ENCODE measurements around the gene MAP2. TPM values are rescaled to one million over a fixed set of nuclear protein-coding genes. Genes with fewer than 3 reads are reported as not detected.

MAP2 gene
- total and polyA plus RNA-seq, 4 donors = 0.70 to 4.2 (median 1.9) TPM

DNA sequence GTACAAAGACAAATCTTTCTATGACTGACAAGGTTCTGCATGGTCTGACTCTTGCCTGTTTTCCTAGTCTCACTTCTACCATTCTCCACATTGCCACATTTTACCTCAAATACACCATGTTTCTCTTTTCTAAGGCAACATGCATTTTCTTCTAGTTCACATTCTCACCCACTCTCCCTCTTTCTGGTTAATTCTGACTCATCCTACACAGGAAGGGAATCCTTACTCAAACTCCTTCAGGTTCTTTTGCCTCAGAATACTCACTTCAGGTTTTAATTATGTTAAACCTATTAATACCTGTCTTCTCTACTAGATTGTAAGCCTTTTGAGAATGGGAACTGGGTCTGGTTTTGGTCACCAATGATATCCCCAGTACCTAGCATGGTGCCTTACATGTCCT, 47.2 kb downstream of the MAP2 start:
- no peaks in the 10 kb centered on the region for H3K36me3 ChIP-seq (ENCODE audit: control insufficient read depth in 4 of 4, insufficient read depth in 3 of 4, low read depth in 1 of 4, low read length in 3 of 4)
- no peak for DNase-seq (ENCODE audit: low spot score)
- H3K27me3 ChIP-seq (ENCODE audit: control insufficient read depth in 4 of 4, insufficient read depth in 4 of 4, low read length in 3 of 4) = no peaks in the 10 kb centered on the region
- no peak overlapping the region for H3K4me3 ChIP-seq (ENCODE audit: low read depth in 1 of 3, low read length in 3 of 3)
- no peaks in the 10 kb centered on the region for H3K4me1 ChIP-seq (ENCODE audit: control insufficient read depth in 4 of 4, insufficient read depth in 4 of 4, low read length in 3 of 4)
- TF ChIP-seq FOXA1 (IDR thresholded peaks at IDR 0.05) = no peak
- TF ChIP-seq ATF3 (IDR thresholded peaks at IDR 0.05) = no peak
- no peak for TF ChIP-seq CTCF (IDR thresholded peaks at IDR 0.05; ENCODE audit: low read depth, low read length, missing input control)
- no peak for TF ChIP-seq FOXA2 (IDR thresholded peaks at IDR 0.05)
- TF ChIP-seq SP1 (IDR thresholded peaks at IDR 0.05) = no peak
- TF ChIP-seq HNF4A (conservative IDR thresholded peaks at IDR 0.05) = no peak
- TF ChIP-seq, protein P1, sequence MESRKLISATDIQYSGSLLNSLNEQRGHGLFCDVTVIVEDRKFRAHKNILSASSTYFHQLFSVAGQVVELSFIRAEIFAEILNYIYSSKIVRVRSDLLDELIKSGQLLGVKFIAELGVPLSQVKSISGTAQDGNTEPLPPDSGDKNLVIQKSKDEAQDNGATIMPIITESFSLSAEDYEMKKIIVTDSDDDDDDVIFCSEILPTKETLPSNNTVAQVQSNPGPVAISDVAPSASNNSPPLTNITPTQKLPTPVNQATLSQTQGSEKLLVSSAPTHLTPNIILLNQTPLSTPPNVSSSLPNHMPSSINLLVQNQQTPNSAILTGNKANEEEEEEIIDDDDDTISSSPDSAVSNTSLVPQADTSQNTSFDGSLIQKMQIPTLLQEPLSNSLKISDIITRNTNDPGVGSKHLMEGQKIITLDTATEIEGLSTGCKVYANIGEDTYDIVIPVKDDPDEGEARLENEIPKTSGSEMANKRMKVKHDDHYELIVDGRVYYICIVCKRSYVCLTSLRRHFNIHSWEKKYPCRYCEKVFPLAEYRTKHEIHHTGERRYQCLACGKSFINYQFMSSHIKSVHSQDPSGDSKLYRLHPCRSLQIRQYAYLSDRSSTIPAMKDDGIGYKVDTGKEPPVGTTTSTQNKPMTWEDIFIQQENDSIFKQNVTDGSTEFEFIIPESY (IDR thresholded peaks at IDR 0.05) = no peak
- no peak for TF ChIP-seq TAF1 (conservative IDR thresholded peaks at IDR 0.05)
- TF ChIP-seq NR2F2 (IDR thresholded peaks at IDR 0.05) = no peak
- no peak overlapping the region for H3K9ac ChIP-seq (ENCODE audit: low read depth in 1 of 2, low read length in 2 of 2)
- H3K9me3 ChIP-seq (ENCODE audit: control insufficient read depth in 4 of 4, low read length in 3 of 4) = no peaks in the 10 kb centered on the region
- H3K27ac ChIP-seq (ENCODE audit: low read depth in 1 of 2, low read length in 2 of 2) = no peak overlapping the region

- H3K4me3 ChIP-seq (ENCODE audit: low read depth in 1 of 3, low read length in 3 of 3) = no peak overlapping the region
- no peak overlapping the region for H3K27ac ChIP-seq (ENCODE audit: low read depth in 1 of 2, low read length in 2 of 2)
- no peak overlapping the region for H3K9ac ChIP-seq (ENCODE audit: low read depth in 1 of 2, low read length in 2 of 2)
- no peak for DNase-seq (ENCODE audit: low spot score)
- no peaks in the 10 kb centered on the region for H3K36me3 ChIP-seq (ENCODE audit: control insufficient read depth in 4 of 4, insufficient read depth in 3 of 4, low read depth in 1 of 4, low read length in 3 of 4)
- no peak for TF ChIP-seq JUND (IDR thresholded peaks at IDR 0.05)
- WGBS = 55% methylated on average over 4 of the region's 4 CpGs
- no peaks in the 10 kb centered on the region for H3K4me1 ChIP-seq (ENCODE audit: control insufficient read depth in 4 of 4, insufficient read depth in 4 of 4, low read length in 3 of 4)
- no peaks in the 10 kb centered on the region for H3K9me3 ChIP-seq (ENCODE audit: control insufficient read depth in 4 of 4, low read length in 3 of 4)
- no peaks in the 10 kb centered on the region for H3K27me3 ChIP-seq (ENCODE audit: control insufficient read depth in 4 of 4, insufficient read depth in 4 of 4, low read length in 3 of 4)
Measured at GRCh38 chr2:209472112-209472832, 48.4 kb downstream of the MAP2 start.

- no peak for DNase-seq (ENCODE audit: low spot score)
- 58% methylated on average over 2 of the region's 2 CpGs for WGBS
- Histone ChIP-seq H3K27me3 (ENCODE audit: control insufficient read depth in 4 of 4, insufficient read depth in 4 of 4, low read length in 3 of 4) (no peaks in the 10 kb centered on the region), H3K36me3 (ENCODE audit: control insufficient read depth in 4 of 4, insufficient read depth in 3 of 4, low read depth in 1 of 4, low read length in 3 of 4) (no peaks in the 10 kb centered on the region), H3K4me1 (ENCODE audit: control insufficient read depth in 4 of 4, insufficient read depth in 4 of 4, low read length in 3 of 4) (no peaks in the 10 kb centered on the region), H3K4me3 (ENCODE audit: low read depth in 1 of 3, low read length in 3 of 3) (no peak overlapping the region), H3K9ac (ENCODE audit: low read depth in 1 of 2, low read length in 2 of 2) (no peak overlapping the region), H3K27ac (ENCODE audit: low read depth in 1 of 2, low read length in 2 of 2) (no peak overlapping the region), H3K9me3 (ENCODE audit: control insufficient read depth in 4 of 4, low read length in 3 of 4) (no peaks in the 10 kb centered on the region)
- no peak for TF ChIP-seq GABPA (IDR thresholded peaks at IDR 0.05 in 1 of 2, conservative IDR thresholded peaks at IDR 0.05 in 1 of 2)
- no peak for TF ChIP-seq FOXA2 (IDR thresholded peaks at IDR 0.05)
- no peak for TF ChIP-seq JUND (IDR thresholded peaks at IDR 0.05)
- TF ChIP-seq NR2F2 (IDR thresholded peaks at IDR 0.05) = no peak
- TF ChIP-seq, protein P1 (IDR thresholded peaks at IDR 0.05) = no peak
- no peak for TF ChIP-seq HNF4A (conservative IDR thresholded peaks at IDR 0.05)
- TF ChIP-seq ATF3 (IDR thresholded peaks at IDR 0.05) = no peak
- TF ChIP-seq RXRA (IDR thresholded peaks at IDR 0.05) = no peak
- TF ChIP-seq CTCF (IDR thresholded peaks at IDR 0.05; ENCODE audit: low read depth, low read length, missing input control) = no peak
- no peak for TF ChIP-seq YY1 (IDR thresholded peaks at IDR 0.05)
Measured at GRCh38 chr2:209472871-209473270, 49.0 kb downstream of the MAP2 start.

Measured in liver (tissue), 9 donors.